ENCODE data around the gene SGCD. TPM values are rescaled to one million over a fixed set of nuclear protein-coding genes. Genes with fewer than 3 reads are reported as not detected.

SGCD gene
- total and polyA plus RNA-seq, 9 of the 15 experiments (the other 6 are each of a cell fraction or from before 2014, with no cell fraction given) = not detected

DNA sequence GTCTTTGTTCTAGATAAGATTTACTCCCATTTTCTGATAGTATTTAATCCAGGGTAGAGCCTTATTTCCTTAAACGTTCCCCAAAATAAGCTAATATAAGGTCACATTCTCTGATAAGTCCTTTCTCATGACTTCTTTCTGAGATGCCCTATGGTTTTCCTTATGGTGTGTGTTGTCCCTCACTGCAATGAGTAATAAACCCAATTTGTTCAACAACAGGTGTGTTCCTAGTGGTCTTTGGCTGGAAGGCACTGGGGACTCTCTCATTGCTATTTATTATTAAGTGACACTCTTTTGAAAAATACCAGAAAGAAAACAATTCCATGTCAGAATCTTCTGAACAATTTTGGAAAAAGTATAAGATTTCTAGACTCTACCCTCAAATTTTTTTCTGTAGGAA lies 266.6 kb downstream of the SGCD start:
- ChIA-PET CTCF (ENCODE audit: low intra/inter-chr PET ratio) (no interaction called here), POLR2A (no interaction called here)

More for the DNA sequence above, 266.6 kb downstream of the SGCD start:
- H3K36me3 ChIP-seq (ENCODE audit: control insufficient read depth, insufficient read depth, low read length) = no peaks in the 10 kb centered on the region
- in situ Hi-C loops (cut with MboI) = no loop called here
- H3K27ac ChIP-seq (ENCODE audit: extremely low read depth, low read depth, low read length) = no peak overlapping the region
- H3K27me3 ChIP-seq (ENCODE audit: control insufficient read depth in 2 of 2, insufficient read depth in 2 of 2, low read length in 2 of 2) = no peaks in the 10 kb centered on the region
- H3K4me2 ChIP-seq (ENCODE audit: insufficient read depth, low read length) = no peak overlapping the region
- no peak for TF ChIP-seq SIRT6 (IDR thresholded peaks at IDR 0.05; ENCODE audit: low read depth, low read length)
- no peak for TF ChIP-seq NFXL1 (CRISPR knock-in tag; IDR thresholded peaks at IDR 0.05)
- no peak for TF ChIP-seq PHF20 (IDR thresholded peaks at IDR 0.05; ENCODE audit: partially characterized antibody)
- TF ChIP-seq PPARD (CRISPR knock-in tag; IDR thresholded peaks at IDR 0.05) = no peak
- TF ChIP-seq GATAD2B (IDR thresholded peaks at IDR 0.05; ENCODE audit: borderline replicate concordance) = no peak
- TF ChIP-seq SMAD4 (CRISPR knock-in tag; conservative IDR thresholded peaks at IDR 0.05) = no peak
- TF ChIP-seq, protein P1, sequence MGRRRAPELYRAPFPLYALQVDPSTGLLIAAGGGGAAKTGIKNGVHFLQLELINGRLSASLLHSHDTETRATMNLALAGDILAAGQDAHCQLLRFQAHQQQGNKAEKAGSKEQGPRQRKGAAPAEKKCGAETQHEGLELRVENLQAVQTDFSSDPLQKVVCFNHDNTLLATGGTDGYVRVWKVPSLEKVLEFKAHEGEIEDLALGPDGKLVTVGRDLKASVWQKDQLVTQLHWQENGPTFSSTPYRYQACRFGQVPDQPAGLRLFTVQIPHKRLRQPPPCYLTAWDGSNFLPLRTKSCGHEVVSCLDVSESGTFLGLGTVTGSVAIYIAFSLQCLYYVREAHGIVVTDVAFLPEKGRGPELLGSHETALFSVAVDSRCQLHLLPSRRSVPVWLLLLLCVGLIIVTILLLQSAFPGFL (CRISPR knock-in tag; IDR thresholded peaks at IDR 0.05) = no peak
- TF ChIP-seq ZNF232 (CRISPR knock-in tag; IDR thresholded peaks at IDR 0.05) = no peak
- TF ChIP-seq CCNT2 (IDR thresholded peaks at IDR 0.05; ENCODE audit: borderline replicate concordance, extremely low read depth, insufficient read length, low read depth, low read length) = no peak
- TF ChIP-seq, protein P2, sequence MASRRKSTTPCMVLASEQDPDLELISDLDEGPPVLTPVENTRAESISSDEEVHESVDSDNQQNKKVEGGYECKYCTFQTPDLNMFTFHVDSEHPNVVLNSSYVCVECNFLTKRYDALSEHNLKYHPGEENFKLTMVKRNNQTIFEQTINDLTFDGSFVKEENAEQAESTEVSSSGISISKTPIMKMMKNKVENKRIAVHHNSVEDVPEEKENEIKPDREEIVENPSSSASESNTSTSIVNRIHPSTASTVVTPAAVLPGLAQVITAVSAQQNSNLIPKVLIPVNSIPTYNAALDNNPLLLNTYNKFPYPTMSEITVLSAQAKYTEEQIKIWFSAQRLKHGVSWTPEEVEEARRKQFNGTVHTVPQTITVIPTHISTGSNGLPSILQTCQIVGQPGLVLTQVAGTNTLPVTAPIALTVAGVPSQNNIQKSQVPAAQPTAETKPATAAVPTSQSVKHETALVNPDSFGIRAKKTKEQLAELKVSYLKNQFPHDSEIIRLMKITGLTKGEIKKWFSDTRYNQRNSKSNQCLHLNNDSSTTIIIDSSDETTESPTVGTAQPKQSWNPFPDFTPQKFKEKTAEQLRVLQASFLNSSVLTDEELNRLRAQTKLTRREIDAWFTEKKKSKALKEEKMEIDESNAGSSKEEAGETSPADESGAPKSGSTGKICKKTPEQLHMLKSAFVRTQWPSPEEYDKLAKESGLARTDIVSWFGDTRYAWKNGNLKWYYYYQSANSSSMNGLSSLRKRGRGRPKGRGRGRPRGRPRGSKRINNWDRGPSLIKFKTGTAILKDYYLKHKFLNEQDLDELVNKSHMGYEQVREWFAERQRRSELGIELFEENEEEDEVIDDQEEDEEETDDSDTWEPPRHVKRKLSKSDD (conservative IDR thresholded peaks at IDR 0.05; ENCODE audit: low read length) = no peak
- no peak for TF ChIP-seq ZNF589 (CRISPR knock-in tag; IDR thresholded peaks at IDR 0.05; ENCODE audit: low read depth)
- TF ChIP-seq, protein P3, sequence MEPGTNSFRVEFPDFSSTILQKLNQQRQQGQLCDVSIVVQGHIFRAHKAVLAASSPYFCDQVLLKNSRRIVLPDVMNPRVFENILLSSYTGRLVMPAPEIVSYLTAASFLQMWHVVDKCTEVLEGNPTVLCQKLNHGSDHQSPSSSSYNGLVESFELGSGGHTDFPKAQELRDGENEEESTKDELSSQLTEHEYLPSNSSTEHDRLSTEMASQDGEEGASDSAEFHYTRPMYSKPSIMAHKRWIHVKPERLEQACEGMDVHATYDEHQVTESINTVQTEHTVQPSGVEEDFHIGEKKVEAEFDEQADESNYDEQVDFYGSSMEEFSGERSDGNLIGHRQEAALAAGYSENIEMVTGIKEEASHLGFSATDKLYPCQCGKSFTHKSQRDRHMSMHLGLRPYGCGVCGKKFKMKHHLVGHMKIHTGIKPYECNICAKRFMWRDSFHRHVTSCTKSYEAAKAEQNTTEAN (CRISPR knock-in tag; IDR thresholded peaks at IDR 0.05) = no peak
- no peak for TF ChIP-seq ILF3 (IDR thresholded peaks at IDR 0.05; ENCODE audit: borderline replicate concordance)
- no peak for TF ChIP-seq ZNF764 (CRISPR knock-in tag; IDR thresholded peaks at IDR 0.05; ENCODE audit: low read depth)
- no peak for TF ChIP-seq HDAC3 (IDR thresholded peaks at IDR 0.05; ENCODE audit: borderline replicate concordance, partially characterized antibody)
- BruUV-seq (replicated peaks) = no TSS peak
- H3K9me1 ChIP-seq (ENCODE audit: control insufficient read depth, insufficient read depth, low read length) = no peaks in the 10 kb centered on the region
- no peaks in the 10 kb centered on the region for H3K4me1 ChIP-seq (replicated peaks in 1 of 2; ENCODE audit: control insufficient read depth in 2 of 2, insufficient read depth in 2 of 2, low read length in 2 of 2)
- H3K9ac ChIP-seq (ENCODE audit: insufficient read depth in 1 of 2, low read depth in 2 of 2, low read length in 2 of 2) = no peak overlapping the region
- FAIRE-seq (no peak), DNase-seq (ENCODE audit: extremely low read depth in 1 of 4, low spot score in 3 of 4) (no peak), ATAC-seq (no peak)
- H3K79me2 ChIP-seq (ENCODE audit: control insufficient read depth, insufficient read depth, low read length) = no peaks in the 10 kb centered on the region
- 0% methylated on average over 1 of the region's 1 CpG for WGBS (ENCODE audit: insufficient coverage, low coverage, missing lambda C conversion rate)
- H3K4me3 ChIP-seq = no peak overlapping the region
- intact Hi-C loops (cut with micrococcal nuclease) = no loop called here
- H4K20me1 ChIP-seq (replicated peaks; ENCODE audit: control insufficient read depth, insufficient read depth, low read length) = no peaks in the 10 kb centered on the region
- no peaks in the 10 kb centered on the region; the same call in 1 of the 2 replicates for H3K9me3 ChIP-seq (replicated peaks; ENCODE audit: control insufficient read depth, insufficient read depth, low read depth, low read length)
- H2AFZ ChIP-seq (ENCODE audit: low read depth, low read length) = no peak overlapping the region
